ENCODE data around the gene FAM219A.

DNA sequence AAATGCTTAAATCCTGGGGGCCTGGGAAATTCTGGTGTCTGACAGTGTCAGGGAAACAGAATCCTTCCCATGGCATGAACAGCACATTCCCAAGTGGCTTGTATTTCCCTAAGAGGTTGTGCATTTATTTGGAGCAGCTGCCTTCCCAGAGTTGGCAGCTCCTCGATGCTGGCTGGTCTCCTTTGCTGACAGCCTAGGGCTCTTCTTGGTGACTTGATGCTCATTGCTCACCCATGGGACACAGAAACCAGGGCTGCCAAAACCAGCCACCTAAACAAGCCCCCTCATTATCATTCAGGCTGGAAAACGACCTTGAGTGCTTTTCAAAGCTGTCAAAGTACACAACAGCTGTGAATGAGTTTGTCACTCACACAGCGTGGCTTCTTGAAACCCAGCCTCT, 40.2 kb upstream of the FAM219A start:
- TF ChIP-seq CTCF (IDR thresholded peaks at IDR 0.05), result no peak
- no peak for TF ChIP-seq POLR2A (IDR thresholded peaks at IDR 0.05)

Data from uterus (tissue), 2 donors.